GM21723 (cell line): ENCODE data around the gene PATL1.
A peak's percentile ranks its signal among the peaks of the same experiment; 100 is the strongest.
"Not testable (repeated sequence)": the region's sequence is repeated elsewhere in the genome, so short reads cannot be mapped to it uniquely, and the experiment has no call there.

ENCODE experiments used
- ATAC-seq: cut with Tn5 transposase; IDR thresholded peaks from one replicate; pipeline ENCODE4 v1.9.1; 2021; ENCODE audit warnings: mild to moderate bottlenecking, moderate library complexity; ENCODE audit not compliant: unreplicated experiment

PATL1 gene, protein sequence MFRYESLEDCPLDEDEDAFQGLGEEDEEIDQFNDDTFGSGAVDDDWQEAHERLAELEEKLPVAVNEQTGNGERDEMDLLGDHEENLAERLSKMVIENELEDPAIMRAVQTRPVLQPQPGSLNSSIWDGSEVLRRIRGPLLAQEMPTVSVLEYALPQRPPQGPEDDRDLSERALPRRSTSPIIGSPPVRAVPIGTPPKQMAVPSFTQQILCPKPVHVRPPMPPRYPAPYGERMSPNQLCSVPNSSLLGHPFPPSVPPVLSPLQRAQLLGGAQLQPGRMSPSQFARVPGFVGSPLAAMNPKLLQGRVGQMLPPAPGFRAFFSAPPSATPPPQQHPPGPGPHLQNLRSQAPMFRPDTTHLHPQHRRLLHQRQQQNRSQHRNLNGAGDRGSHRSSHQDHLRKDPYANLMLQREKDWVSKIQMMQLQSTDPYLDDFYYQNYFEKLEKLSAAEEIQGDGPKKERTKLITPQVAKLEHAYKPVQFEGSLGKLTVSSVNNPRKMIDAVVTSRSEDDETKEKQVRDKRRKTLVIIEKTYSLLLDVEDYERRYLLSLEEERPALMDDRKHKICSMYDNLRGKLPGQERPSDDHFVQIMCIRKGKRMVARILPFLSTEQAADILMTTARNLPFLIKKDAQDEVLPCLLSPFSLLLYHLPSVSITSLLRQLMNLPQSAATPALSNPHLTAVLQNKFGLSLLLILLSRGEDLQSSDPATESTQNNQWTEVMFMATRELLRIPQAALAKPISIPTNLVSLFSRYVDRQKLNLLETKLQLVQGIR

DNA sequence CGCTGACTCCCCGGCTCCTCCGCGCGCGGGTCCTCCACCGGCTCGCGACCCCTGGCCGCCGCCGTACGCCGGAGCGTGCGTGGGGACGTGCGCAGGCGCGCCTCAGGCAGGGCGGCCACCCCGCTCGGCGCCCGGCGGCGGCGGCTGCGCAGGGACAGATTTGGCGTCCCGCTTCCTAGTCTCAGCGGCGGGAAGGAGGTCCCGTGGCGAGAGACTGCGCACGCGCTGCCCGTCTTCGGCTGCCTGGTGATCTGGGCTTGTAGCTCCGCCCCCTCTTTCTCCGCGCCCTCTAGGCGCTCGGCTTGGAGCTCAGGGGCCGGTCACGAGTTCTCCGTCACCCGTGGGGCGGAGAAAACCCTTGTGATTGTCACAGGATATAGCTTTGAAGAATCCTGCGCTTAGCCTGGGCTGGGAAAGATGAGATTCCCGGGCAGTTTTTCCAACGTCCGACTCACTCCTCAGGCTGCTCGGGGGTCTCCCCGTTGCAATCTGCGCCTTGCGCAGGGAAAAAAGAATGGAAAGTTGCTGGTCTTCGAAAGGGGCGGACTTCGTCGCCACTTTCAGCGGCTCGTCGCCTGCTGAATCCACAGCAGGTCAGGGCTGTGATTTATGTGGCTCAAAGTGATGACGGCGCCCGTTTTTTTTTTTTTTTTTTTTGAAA is at the start of gene PATL1:
Gene PATL1 (minus strand): TSS at position 88 of the 661 bp plus-strand sequence. CDS start 142 bp downstream, outside the sequence.
- peak; percentile 94 for ATAC-seq

DNA sequence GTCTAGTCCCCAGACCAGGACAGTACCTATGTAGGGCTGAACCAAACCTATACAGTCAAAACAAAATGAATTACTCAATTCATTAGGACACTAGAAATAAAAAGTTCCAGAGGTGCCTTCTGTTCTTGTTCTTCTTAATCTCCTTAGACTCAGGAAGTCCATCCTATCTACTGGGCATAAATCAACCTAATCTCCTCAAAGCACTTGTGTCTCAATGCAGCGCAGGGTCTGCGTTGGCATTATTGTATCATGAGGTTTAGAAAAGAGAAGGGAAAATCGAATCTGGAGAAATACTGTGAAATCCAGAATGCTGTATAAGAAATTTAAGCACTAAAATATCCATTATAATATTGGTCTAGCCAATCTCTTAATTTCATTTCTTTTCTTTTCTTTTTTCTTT is 47.2 kb upstream of the PATL1 start:
- ATAC-seq: no peak

DNA sequence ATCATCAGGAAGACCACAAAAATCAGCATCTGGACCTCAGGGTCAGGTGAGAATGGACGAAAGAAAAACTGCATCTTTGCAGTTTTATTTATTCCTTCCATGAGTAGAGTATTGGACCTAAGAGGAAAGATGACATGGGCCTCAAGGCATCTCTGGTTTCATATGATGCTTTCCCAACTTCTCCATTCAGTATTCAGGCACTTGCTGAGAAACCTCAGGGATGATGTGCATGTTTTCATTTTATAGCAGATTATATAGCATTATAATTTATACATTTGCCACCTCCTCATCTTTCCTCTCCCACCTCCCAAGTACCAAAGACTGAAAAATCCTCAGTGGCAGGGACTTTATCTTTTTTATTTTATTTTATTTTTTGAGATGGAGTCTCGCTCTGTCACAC is 44.9 kb upstream of the PATL1 start, which contains the start of gene OR10V1:
Gene OR10V1 (minus strand): TSS at position 101 of the 400 bp plus-strand sequence. CDS start 0 bp downstream, at position 101.
- ATAC-seq: no peak

DNA sequence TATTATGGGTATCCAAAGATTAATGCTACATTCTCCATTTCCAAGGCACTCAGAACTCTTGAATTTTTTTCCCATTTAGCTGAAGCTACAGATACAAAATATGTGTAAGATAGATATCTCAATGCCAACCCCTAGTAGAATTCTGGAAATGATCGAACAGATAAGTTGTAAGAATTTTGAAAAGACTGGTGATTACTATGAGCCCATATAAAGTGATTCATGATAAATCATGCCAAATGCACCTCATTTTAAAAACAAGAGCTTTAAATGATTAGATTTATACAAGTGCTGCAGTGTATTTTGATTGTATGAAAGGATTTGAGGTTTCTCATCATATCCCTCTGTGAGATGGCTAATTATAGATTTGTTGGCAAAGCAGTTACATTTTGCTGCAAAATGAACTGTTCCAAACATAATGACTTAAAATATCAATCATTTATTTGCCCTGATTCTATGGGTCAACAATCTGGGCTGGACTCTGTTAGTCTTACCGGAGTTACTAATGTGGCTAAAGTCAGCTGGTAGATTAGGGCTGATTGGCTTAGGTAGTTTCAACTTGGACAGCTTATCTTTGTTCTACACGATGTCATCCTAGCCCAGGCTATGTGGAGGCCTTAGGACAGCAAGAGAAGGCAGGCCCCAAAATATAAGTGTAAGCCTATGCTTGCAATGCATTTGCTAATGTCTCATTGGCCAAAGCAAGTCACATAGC is 41.5 kb upstream of the PATL1 start:
- ATAC-seq: no peak

DNA sequence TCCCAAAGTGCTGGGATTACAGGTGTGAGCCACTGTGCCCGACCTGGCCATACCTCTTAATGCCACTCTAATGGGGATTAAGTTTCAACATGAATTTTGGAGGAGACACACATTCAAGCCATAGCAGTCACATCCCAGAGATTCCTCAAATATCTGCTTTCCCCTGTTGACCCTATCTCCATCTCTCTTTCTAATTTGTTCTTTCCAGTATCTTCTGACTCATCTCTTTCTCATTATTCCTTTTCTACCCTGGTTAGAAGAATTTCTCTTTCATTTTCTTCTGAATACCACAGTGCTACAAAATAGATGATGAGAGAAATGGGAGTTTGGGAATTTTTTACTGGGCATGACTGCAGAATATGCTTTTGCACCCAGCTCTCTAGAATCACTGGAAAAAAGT is 39.7 kb upstream of the PATL1 start:
- ATAC-seq: no peak

DNA sequence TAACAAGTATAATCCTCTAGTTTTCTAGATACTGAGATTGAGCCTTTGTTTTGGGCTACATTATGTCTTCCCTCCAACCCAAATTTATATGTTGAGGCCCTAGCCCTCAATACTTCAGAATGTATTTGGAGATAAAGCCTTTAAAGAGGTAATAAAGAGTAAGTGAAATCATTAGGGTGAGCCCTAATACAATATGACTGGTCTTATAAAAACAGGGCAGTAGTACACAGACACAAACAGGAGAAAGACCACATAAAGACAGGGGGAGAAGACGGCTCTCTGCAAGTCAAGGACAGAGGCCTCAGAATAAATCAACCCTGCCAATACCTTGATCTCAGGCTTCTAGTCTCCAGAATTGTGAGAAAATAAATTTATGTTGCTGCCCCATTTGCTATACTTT is 38.5 kb upstream of the PATL1 start:
- ATAC-seq: no peak

DNA sequence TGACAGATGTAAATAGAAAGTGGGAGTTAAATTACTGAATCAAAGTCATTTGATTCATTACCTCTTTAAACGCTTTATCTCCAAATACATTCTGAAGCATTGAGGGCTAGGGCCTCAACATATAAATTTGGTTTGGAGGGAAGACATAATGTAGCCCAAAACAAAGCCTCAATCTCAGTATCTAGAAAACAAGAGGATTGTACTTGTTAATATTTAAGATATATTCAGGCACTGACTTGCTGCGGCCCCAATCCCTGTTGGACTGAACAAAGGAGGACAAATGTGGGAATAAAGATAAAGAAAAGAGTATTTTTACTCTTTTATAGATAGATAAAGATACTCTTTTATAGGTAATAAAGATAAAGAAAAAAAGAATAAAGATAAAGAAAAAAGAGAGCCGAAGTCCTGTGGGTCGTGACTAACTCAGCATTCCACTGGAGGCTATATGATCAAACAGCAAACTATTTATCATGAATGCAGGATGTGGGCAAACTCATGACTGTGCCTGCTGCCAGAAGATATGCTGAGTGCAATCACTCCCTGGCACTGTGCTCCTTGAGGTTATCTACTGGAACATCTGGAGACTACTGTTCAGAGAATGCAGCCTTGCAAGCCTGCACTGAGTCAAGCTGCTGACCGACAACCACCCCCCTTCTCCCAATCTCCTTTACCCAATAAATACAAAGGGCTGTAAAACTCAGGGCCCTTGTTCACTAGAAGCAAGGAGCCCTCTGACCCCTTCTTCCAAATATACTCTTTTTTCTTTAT is 37.9 kb upstream of the PATL1 start:
- ATAC-seq: no peak

DNA sequence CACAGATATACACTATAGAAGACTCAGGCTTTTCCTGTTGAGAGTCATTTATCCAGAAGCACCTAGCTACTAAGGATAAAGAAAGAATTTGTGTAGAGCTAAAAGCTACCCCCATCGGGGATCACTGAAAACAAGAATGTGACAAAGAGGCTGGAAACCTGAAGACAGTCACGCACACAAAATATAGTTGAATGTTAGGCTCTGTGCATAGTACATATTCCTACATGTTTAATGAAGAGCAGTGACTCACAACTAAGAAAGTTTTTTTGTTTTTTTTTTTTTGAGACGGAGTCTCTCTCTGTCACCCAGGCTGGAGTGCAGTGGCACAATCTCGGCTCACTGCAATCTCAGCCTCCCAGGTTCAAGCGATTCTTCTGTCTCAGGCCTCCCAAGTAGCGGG is 36.5 kb upstream of the PATL1 start:
- no peak for ATAC-seq

DNA sequence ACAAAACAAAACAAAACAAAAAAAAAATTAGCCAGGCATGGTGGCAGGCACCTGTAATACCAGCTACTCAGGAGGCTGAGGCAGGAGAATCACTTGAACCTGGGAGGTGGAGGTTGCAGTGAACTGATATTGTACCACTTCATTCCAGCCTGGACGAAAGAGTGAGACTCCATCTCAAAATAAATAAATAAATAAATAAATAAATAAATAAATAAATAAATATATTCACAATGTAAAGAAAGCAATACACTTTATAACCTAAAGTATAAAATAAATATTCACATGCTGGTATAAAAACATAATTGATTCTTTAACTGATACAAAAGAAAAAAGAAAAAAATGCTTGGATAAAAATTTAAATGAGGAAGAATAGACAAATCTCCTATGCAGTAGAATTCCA is 34.7 kb upstream of the PATL1 start:
- not testable (repeated sequence) for ATAC-seq

DNA sequence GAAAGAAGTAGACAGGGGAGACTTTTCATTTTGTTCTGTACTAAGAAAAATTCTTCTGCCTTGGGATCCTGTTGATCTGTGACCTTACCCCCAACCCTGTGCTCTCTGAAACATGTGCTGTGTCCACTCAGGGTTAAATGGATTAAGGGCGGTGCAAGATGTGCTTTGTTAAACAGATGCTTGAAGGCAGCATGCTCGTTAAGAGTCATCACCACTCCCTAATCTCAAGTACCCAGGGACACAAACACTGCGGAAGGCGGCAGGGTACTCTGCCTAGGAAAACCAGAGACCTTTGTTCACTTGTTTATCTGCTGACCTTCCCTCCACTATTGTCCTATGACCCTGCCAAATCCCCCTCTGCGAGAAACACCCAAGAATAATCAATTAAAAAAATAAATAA is 31.3 kb upstream of the PATL1 start:
- ATAC-seq: not testable (repeated sequence)

DNA sequence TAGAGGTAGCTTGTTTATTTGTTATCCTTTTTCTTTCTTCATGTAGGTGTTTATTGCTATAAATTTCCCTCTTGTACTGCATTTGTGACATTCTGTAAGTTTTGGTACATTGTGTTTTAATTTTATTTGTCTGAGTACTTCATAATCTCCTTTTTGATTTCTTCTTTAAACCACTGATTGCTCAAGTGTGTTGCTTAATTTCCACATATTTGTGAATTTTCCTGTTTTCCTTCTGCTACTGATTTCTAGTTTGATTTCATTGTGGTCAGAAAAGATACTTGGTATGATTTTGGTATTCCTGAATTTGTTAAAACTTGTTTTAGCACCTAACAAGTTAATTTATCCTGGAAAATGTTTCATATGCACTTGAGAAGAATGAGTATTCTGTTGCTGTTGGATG is 29.7 kb upstream of the PATL1 start:
- no peak for ATAC-seq

DNA sequence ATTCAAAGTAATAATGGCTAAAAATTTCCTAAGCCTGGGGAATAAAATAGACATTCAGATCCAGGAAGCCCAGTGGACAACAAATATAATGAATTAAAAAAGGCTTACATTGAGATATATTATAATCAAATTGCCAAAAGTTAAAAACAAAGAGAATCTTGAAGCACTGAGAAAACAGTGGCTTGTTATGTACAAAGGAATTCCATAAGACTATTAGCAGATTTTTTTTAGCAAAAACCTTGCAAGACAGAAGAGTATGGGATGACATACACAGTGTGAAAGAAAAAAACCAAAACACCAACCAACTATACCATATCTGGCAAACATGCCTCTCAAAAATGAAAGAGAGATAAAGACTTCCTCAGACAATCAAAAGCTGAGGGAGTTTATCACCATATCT is 24.1 kb upstream of the PATL1 start:
- ATAC-seq: no peak

DNA sequence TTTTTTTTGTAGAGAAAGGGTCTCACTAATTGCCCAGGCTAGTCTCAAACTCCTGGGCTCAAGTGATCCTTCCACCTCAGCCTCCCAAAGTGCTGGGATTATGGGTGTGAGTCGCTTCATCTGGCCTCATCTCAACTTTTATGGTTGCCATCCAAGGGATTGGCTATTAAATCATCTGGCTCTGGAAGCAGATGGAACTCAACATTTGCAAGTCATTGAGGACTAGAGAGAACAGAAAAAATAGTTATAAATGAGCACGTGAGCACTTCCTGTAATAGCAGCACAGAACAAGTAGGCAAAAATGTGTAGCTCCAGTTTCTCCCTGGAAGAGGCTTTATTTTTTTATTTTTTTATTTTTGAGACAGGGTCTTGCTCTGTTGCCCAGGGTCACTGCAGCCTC is 22.3 kb upstream of the PATL1 start:
- ATAC-seq: no peak

DNA sequence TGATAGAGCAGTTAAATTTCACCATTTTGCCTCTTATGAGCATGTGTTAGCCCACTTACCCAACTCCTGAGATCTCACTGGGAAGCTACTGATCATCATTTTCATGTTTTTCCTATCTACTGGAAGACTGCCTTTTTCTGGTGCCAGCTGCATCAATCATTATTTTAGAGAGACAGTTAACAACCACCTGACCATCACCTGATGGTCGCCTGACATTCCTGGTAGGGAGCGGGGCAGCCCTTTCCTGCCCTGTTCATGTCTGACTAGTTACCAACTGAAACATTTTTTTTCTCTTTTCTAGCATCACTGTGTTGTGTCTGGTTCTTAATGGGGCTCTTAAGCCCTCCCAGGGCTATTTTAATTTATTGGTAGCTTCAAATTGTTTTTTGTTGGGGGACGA is 20.2 kb upstream of the PATL1 start:
- ATAC-seq: no peak

DNA sequence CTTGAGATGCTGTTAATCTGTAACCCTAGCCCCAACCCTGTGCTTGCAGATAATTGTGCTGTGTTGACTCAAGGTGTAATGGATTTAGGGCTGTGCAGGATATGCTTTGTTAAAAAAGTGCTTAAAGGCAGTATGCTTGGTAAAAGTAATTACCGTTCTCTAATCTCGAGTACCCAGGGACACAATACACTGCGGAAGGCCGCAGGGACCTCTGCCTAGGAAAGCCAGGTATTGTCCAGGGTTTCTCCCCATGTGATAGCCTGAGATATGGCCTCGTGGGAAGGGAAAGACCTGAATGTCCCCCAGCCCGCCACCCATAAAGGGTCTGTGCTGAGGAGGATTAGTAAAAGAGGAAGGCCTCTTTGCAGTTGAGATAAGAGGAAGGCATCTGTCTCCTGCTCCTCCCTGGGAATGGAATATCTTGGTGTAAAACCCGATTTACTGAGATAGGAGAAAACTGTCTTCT is 12.5 kb upstream of the PATL1 start:
- ATAC-seq: not testable (repeated sequence)

DNA sequence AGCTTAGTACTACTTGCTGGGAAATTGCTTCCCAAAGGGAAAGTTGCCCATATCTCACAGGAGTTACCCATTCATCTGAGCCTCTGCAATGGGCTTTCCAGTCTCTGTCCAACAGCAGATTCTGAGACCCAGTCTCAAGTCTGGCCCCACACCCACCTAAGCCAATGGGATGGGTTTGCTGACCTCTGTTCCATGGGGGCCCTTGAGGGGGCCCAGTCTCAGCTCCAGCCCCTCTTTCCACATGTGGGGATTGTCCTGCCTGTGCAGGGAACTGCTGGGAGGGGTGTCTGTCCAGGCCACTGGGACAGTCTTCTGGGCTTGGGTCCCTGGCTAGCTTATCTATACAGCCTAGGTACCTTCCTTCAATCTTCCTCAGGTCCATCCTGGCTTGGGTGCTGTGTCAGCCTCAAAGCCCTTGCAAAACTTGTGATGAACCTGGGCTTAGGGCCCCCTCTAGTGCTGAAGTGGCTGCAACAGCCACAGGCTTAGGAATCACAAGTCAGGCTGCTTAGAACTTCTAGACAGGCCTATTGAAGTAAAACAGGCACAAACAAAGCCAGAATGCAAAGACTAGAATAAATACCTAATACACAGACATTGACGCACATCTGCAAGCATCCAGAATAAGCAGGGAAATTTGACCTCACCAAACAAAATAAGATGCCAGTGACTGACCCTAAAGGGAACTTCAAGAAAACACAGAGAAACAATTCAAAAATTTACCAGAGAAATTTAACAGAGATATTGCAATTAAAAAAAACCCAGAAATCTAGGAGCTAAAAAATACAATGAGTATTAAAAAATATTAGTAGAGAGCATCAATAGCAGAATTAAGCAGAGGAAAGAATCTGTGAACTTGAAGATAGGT is 11.7 kb upstream of the PATL1 start:
- ATAC-seq: peak; percentile 95

DNA sequence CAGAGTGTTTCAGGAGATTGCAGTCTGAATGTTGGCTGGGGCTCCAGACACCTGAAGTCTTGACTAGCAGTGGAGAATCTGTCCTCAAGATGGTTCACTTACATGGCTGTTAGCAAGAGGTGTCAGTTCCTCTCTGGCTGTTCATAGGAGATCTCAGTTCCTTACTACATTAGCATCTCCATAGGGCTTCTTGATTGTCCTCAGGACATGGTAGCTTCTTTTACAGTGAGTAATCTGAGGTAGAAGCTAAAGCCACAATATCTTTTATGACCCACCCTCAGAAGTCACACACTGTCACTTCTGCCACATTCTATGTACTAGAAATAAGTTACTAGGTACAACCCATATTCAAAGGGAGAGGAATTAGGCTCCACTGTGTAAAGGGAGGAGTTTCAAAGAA is 10.5 kb upstream of the PATL1 start:
- no peak for ATAC-seq

DNA sequence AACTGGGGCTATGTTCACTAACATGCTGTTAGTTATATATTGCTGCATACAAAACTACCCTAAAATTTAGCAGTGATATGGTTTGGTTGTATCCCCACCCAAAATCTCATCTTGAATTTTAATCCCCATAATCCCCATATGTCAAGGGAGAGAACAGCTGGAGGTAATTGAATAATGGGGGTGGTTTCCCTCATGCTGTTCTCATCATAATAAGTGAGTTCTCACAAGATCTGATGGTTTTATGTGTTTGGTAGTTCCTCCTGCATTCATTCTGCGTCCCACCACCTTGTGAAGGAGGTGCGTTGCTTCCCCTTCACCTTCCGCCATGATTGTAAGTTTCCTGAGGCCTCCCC is 10.0 kb upstream of the PATL1 start:
- no peak for ATAC-seq

DNA sequence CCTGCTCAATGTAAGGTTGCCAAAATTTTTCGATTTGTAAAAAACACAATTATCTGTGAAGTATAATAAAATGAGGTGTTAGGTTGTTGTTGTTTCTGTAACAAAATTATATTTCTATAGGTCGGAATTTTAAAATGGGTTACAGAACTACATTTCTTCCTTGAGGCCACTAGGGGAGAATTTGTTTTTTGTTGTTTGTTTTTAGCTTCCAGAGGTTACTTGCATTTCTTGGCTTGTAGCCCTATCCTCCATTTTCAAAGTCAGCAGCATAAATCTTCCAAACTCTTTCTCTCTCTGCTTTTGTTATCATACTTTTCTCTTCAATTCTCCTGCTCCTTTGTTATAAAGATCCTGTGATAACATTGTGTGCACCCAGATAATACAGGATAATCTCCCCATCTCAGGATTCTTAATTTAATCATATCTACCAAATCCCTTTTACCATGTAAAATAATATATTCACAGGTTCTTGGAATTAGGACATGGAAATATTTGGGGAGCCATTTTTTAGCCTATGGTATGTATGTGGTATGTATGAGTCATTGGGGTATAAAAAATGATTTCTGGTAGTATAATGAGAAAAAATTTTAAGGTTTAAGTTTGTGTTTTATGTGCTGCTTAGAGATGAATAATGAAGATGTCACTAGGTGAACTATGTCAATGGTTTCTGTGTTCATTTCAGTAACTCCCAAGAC is 9.4 kb upstream of the PATL1 start:
- ATAC-seq: no peak
